ENCODE measurements around the gene JAZF1.

JAZF1 gene

GRCh38 chr7:28151965-28152364, 28.6 kb downstream of the JAZF1 start:
- no peak overlapping the region for H3K27ac ChIP-seq (replicated peaks)
- TF ChIP-seq GABPA (IDR thresholded peaks at IDR 0.05; ENCODE audit: low read depth) (no peak), REST (IDR thresholded peaks at IDR 0.05; ENCODE audit: insufficient replicate concordance, low read depth) (no peak), POLR2AphosphoS5 (IDR thresholded peaks at IDR 0.05; ENCODE audit: low read depth) (no peak), CTCF (IDR thresholded peaks at IDR 0.05; ENCODE audit: insufficient read depth, low read length) (no peak), SPI1 (IDR thresholded peaks at IDR 0.05; ENCODE audit: borderline replicate concordance, low read depth) (no peak)
- DNase-seq (ENCODE audit: low read depth in 1 of 2, low spot score in 1 of 2), result no peak
- H3K27me3 ChIP-seq (ENCODE audit: insufficient read depth, poor library complexity, severe bottlenecking), result no peaks in the 10 kb centered on the region
- H3K4me3 ChIP-seq (replicated peaks; ENCODE audit: insufficient read depth, low read length), result no peak overlapping the region

GRCh38 chr7:28149291-28150101, 31.1 kb downstream of the JAZF1 start:
- TF ChIP-seq POLR2AphosphoS5 (IDR thresholded peaks at IDR 0.05; ENCODE audit: low read depth) (no peak), CTCF (IDR thresholded peaks at IDR 0.05; ENCODE audit: insufficient read depth, low read length) (no peak), REST (IDR thresholded peaks at IDR 0.05; ENCODE audit: insufficient replicate concordance, low read depth) (no peak), SPI1 (IDR thresholded peaks at IDR 0.05; ENCODE audit: borderline replicate concordance, low read depth) (no peak), GABPA (IDR thresholded peaks at IDR 0.05; ENCODE audit: low read depth) (no peak)
- no peaks in the 10 kb centered on the region for H3K27me3 ChIP-seq (ENCODE audit: insufficient read depth, poor library complexity, severe bottlenecking)
- no peak overlapping the region for H3K4me3 ChIP-seq (replicated peaks; ENCODE audit: insufficient read depth, low read length)
- no peak for DNase-seq (ENCODE audit: low read depth in 1 of 2, low spot score in 1 of 2)
- H3K27ac ChIP-seq (replicated peaks), result no peak overlapping the region

GRCh38 chr7:28145931-28146330, 34.7 kb downstream of the JAZF1 start:
- Histone ChIP-seq H3K27me3 (ENCODE audit: insufficient read depth, poor library complexity, severe bottlenecking) (no peaks in the 10 kb centered on the region), H3K4me3 (replicated peaks; ENCODE audit: insufficient read depth, low read length) (no peak overlapping the region), H3K27ac (replicated peaks) (no peak overlapping the region)
- DNase-seq (ENCODE audit: low read depth in 1 of 2, low spot score in 1 of 2), result no peak
- no peak for TF ChIP-seq REST (IDR thresholded peaks at IDR 0.05; ENCODE audit: insufficient replicate concordance, low read depth)
- TF ChIP-seq SPI1 (IDR thresholded peaks at IDR 0.05; ENCODE audit: borderline replicate concordance, low read depth), result no peak
- no peak for TF ChIP-seq CTCF (IDR thresholded peaks at IDR 0.05; ENCODE audit: insufficient read depth, low read length)
- no peak for TF ChIP-seq POLR2AphosphoS5 (IDR thresholded peaks at IDR 0.05; ENCODE audit: low read depth)
- TF ChIP-seq GABPA (IDR thresholded peaks at IDR 0.05; ENCODE audit: low read depth), result no peak

Measured in HL-60 (cell line).